Measurements from ENCODE around the gene PAGR1. TPM values are rescaled to one million over a fixed set of nuclear protein-coding genes. Genes with fewer than 3 reads are reported as not detected.
A peak's percentile ranks its signal among the peaks of the same experiment; 100 is the strongest.

Gene PAGR1
- total and polyA plus RNA-seq, 2 of the 13 experiments (the other 11 are each of a cell fraction or from before 2014, with no cell fraction given) = 9.8 to 66.4 TPM

GRCh38 chr16:29848420-29849297 lies 32.7 kb downstream of the PAGR1 start (continued):
- TF ChIP-seq ZNF574 (CRISPR knock-in tag; IDR thresholded peaks at IDR 0.05) = peak; percentile 61
- TF ChIP-seq ZNF441 (CRISPR knock-in tag; IDR thresholded peaks at IDR 0.05; ENCODE audit: borderline replicate concordance) = no peak
- TF ChIP-seq GTF2F1 (IDR thresholded peaks at IDR 0.05; ENCODE audit: low read length) = no peak
- TF ChIP-seq SRSF9 (IDR thresholded peaks at IDR 0.05; ENCODE audit: borderline replicate concordance, insufficient read depth, low read depth, low read length, poor library complexity, severe bottlenecking) = no peak
- peak; percentile 86; the same call in 1 of the 2 replicates for TF ChIP-seq CBX5 (CRISPR knock-in tag; IDR thresholded peaks at IDR 0.05; ENCODE audit: borderline replicate concordance)
- TF ChIP-seq SP4 (CRISPR knock-in tag; IDR thresholded peaks at IDR 0.05) = peak; percentile 68; the same call in 1 of the 2 replicates
- TF ChIP-seq MTA1 (CRISPR knock-in tag; IDR thresholded peaks at IDR 0.05; ENCODE audit: borderline replicate concordance) = peak; percentile 62; the same call in 1 of the 2 replicates
- TF ChIP-seq, protein P1, sequence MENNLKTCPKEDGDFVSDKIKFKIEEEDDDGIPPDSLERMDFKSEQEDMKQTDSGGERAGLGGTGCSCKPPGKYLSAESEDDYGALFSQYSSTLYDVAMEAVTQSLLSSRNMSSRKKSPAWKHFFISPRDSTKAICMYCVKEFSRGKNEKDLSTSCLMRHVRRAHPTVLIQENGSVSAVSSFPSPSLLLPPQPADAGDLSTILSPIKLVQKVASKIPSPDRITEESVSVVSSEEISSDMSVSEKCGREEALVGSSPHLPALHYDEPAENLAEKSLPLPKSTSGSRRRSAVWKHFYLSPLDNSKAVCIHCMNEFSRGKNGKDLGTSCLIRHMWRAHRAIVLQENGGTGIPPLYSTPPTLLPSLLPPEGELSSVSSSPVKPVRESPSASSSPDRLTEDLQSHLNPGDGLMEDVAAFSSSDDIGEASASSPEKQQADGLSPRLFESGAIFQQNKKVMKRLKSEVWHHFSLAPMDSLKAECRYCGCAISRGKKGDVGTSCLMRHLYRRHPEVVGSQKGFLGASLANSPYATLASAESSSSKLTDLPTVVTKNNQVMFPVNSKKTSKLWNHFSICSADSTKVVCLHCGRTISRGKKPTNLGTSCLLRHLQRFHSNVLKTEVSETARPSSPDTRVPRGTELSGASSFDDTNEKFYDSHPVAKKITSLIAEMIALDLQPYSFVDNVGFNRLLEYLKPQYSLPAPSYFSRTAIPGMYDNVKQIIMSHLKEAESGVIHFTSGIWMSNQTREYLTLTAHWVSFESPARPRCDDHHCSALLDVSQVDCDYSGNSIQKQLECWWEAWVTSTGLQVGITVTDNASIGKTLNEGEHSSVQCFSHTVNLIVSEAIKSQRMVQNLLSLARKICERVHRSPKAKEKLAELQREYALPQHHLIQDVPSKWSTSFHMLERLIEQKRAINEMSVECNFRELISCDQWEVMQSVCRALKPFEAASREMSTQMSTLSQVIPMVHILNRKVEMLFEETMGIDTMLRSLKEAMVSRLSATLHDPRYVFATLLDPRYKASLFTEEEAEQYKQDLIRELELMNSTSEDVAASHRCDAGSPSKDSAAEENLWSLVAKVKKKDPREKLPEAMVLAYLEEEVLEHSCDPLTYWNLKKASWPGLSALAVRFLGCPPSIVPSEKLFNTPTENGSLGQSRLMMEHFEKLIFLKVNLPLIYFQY (CRISPR knock-in tag; IDR thresholded peaks at IDR 0.05; ENCODE audit: borderline replicate concordance) = 0 out of 2 replicates have a peak, but pooled peaks have one; percentile 37
- 0 out of 2 replicates have a peak, but pooled peaks have one; percentile 47 for TF ChIP-seq GATAD1 (CRISPR knock-in tag; IDR thresholded peaks at IDR 0.05)
- TF ChIP-seq ZNF577 (CRISPR knock-in tag; IDR thresholded peaks at IDR 0.05; ENCODE audit: borderline replicate concordance, low read depth) = no peak
- TF ChIP-seq ZFY (CRISPR knock-in tag; IDR thresholded peaks at IDR 0.05) = 0 out of 2 replicates have a peak, but pooled peaks have one; percentile 14
- TF ChIP-seq SRSF1 (optimal IDR thresholded peaks at IDR 0.05; ENCODE audit: low read depth, low read length) = peak; percentile 75
- TF ChIP-seq SIX1 (CRISPR knock-in tag; IDR thresholded peaks at IDR 0.05; ENCODE audit: borderline replicate concordance) = no peak
- TF ChIP-seq ATF3 (CRISPR knock-in tag; IDR thresholded peaks at IDR 0.05) = peak; percentile 36; the same call in 1 of the 2 replicates
- no peak for TF ChIP-seq ATF7 (IDR thresholded peaks at IDR 0.05)
- TF ChIP-seq ATF7 (CRISPR knock-in tag; IDR thresholded peaks at IDR 0.05) = 0 out of 2 replicates have a peak, but pooled peaks have one; percentile 8
- peak; percentile 61; the same call in 1 of the 2 replicates for TF ChIP-seq ZNF124 (CRISPR knock-in tag; IDR thresholded peaks at IDR 0.05)
- TF ChIP-seq, protein P2, sequence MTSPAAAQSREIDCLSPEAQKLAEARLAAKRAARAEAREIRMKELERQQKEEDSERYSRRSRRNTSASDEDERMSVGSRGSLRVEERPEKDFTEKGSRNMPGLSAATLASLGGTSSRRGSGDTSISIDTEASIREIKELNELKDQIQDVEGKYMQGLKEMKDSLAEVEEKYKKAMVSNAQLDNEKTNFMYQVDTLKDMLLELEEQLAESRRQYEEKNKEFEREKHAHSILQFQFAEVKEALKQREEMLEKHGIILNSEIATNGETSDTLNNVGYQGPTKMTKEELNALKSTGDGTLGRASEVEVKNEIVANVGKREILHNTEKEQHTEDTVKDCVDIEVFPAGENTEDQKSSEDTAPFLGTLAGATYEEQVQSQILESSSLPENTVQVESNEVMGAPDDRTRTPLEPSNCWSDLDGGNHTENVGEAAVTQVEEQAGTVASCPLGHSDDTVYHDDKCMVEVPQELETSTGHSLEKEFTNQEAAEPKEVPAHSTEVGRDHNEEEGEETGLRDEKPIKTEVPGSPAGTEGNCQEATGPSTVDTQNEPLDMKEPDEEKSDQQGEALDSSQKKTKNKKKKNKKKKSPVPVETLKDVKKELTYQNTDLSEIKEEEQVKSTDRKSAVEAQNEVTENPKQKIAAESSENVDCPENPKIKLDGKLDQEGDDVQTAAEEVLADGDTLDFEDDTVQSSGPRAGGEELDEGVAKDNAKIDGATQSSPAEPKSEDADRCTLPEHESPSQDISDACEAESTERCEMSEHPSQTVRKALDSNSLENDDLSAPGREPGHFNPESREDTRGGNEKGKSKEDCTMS (CRISPR knock-in tag; conservative IDR thresholded peaks at IDR 0.05) = no peak
- TF ChIP-seq ZSCAN21 (CRISPR knock-in tag; IDR thresholded peaks at IDR 0.05; ENCODE audit: borderline replicate concordance) = peak; percentile 40; the same call in 1 of the 2 replicates

Data from HepG2 (cell line).